HG03280 (cell line): ENCODE results near the gene DEFB131B.
A peak's percentile ranks its signal among the peaks of the same experiment; 100 is the strongest.
"Not testable (repeated sequence)": the region's sequence is repeated elsewhere in the genome, so short reads cannot be mapped to it uniquely, and the experiment has no call there.

Source experiments
- ATAC-seq: cut with Tn5 transposase; IDR thresholded peaks from one replicate; pipeline ENCODE4 v1.9.1; 2021; ENCODE audit warnings: mild to moderate bottlenecking, moderate library complexity; ENCODE audit not compliant: unreplicated experiment

The DEFB131B gene

GRCh38 chr11:71910775-71911174 is 32.5 kb downstream of the DEFB131B start:
- not testable (repeated sequence) for ATAC-seq

DNA sequence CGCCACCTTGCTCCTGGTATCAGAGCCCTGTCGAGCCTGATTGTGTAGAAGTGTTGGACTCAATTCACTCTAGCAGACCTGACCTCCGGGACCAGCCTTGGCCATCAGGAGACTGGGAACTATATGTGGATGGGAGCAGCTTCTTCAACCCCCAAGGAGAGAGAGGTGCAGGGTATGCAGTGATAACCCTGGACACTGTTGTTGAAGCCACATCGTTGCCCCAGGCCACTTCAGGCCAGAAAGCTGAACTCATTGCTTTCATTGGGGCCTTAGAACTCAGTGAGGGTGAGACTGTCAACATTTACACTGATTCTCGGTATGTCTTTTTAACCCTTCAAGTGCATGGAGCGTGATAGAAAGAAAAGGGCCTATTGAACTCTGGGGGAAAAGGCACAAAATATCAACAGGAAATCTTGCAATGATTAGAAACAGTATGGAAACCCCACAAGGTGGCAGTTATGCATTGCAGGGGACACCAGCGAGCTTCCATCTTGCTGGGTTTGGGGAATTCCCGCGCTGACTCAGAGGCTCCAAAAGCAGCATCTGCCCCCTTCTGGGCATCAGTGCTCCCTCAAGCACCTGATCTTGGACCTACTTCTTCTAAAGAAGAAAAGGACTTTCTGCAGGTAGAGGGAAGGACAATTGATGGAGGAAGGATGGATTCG is 33.2 kb downstream of the DEFB131B start:
- not testable (repeated sequence) for ATAC-seq

DNA sequence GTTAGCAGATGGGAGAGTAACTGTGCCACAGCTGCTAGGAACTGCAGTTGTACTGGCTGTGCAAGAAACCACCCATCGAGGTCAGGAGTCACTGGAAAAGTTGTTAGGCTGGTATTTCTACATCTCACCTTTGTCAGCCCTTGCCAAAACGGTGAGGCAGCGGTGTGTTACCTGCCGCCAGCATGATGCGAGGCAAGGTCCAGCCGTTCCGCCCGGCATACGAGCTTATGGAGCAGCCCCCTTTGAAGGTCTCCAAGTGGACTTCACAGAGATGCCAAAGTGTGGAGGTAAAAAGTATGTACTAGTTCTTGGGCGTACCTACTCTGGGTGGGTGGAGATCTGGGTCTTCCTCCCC is 33.7 kb downstream of the DEFB131B start:
- not testable (repeated sequence) for ATAC-seq

DNA sequence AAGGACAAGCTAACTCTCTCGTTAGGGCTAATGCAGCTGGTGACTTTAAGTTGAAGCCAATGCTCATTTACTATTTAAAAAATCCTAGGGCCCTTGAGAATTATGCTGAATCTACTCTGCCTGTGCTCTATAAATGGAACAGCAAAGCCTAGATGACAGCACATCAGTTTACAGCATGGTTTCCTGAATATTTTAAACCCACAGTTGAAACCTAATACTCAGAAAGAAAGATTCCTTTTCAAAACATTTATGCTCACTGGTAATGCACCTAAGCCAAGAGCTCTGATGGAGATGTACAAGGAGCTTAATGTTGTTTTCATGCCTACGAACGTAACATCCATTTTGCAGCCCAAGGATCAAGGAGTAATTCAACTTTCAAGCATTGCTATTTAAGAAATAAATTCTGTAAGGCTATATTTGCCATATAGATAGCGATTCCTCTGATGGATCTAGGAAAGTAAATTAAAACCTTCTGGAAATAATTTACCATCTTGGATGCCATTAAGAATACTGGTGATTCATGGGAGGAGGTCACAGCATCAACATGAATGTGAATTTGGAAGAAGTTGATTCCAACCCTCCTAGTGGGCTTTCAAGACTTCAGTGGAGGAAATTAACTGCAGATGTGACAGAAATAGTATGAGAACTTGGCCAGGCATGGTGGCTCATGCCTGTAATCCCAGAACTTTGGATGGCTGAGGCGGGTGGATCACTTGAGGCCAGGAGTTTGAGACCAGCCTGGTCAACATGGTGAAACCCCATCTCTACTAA is 35.7 kb downstream of the DEFB131B start:
- no peak for ATAC-seq

- ATAC-seq, result no peak
These were observed 36.5 kb downstream of the DEFB131B start for GRCh38 chr11:71914617-71915189.

DNA sequence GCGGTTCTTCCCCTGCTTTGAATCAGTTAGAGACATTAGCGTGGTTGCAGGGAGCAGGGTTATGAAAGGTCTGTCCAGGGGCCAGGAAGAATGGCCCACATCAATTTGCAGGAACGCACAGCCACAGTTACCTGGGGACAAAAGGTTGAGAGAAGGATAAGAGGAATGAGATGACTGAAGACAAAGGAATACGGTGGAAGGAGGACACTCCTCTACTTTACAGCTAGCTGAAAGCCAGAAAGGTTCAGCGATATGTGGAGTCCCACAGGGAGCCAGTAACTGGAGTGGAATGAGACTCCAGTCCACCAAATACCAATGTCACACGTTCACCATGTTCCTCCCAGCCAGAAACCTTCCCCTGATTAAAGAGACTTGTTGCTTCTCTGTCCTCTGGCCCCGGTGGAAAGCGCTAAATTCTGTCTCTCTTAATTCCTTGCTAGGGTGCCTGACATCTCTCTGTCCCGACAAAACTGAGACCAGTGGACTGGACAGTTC is 39.4 kb downstream of the DEFB131B start:
- no peak for ATAC-seq

DNA sequence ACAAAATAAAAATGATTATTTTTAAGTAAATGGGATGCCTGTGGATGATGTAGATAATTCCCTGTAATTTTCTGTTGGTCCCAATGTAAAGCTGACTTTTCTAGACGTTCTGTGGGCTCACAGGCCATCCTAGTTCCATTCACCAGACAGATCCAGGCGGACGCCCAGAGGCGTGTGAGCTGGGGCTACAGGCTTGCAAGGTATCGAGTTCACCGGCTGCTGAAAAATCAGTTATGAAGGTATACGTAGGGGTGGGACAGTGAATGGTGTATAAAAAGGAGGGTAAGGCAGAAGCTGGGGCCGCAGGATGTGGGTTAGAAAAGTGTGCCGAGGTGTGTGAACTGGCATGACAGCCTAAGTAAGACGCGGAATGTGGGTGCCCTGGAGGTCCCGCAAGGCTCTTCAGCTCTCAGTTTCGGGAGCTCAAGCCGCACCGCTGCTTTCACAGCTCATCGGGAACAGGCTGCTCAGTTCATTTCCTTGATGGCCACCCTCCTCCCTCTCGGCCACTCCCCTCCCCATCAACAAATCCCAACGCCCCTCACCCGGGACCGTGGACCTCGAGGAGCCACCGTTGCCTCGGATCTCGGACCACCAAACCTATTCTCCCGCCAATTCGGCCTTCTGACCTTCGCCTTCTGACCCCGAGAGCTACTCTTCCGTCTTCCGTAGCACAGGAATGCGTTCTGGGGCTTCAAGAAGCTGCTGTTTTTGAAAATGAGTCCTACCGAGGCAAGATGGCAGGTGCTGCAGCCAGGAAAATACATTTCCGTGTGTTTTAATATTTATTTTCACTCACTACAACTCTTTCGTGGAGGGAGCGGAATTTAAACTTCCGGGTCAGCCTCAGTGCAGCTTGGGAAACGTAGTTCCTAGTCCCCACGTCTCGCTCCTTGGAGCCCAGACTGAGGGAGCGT is 49.8 kb downstream of the DEFB131B start, which contains the start of gene XNDC1N:
Gene XNDC1N (minus strand): TSS at position 775 of the 917 bp plus-strand sequence. CDS start 5,241 bp downstream, outside the sequence.
- peak; percentile 78 for ATAC-seq

DNA sequence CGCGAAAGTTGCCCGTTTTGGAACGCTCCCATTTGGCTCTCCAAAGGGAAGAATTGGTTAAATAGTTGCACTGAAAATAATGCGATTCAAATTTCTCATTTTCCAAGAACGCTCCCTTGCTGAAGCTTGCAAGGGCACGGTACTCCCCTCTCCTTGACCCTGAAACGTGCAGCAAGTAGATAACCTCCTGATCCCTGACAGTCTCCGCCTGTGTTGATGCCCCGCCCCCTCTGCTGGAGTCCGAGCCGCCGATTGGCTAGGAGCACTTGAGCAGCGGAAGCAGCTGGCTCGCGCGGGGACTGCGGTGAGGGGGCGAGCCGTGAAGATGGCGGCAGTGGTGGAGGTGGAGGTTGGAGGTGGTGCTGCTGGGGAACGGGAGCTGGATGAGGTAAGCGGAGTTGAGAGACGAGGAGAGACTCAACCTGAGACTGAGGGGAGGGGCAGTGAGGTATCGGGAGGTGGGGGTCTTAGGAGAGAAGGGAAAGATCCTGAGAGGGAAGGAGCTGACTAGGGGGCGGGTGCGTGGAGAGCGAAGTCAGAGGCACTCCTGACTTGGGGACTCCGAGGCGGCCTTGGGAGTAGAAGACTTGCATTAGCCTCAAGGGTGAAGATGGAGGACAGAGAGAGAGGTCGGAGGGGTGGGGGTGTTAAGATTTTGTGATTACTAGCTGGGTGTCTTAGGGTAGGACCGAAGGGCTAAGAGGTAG is 50.6 kb downstream of the DEFB131B start, which contains the start of gene RNF121:
Gene RNF121 (plus strand): TSS at position 310 of the 707 bp plus-strand sequence. CDS start 16 bp downstream, at position 326.
- peak; percentile 91 for ATAC-seq

GRCh38 chr11:71929491-71929890 is 51.2 kb downstream of the DEFB131B start:
- no peak for ATAC-seq

DNA sequence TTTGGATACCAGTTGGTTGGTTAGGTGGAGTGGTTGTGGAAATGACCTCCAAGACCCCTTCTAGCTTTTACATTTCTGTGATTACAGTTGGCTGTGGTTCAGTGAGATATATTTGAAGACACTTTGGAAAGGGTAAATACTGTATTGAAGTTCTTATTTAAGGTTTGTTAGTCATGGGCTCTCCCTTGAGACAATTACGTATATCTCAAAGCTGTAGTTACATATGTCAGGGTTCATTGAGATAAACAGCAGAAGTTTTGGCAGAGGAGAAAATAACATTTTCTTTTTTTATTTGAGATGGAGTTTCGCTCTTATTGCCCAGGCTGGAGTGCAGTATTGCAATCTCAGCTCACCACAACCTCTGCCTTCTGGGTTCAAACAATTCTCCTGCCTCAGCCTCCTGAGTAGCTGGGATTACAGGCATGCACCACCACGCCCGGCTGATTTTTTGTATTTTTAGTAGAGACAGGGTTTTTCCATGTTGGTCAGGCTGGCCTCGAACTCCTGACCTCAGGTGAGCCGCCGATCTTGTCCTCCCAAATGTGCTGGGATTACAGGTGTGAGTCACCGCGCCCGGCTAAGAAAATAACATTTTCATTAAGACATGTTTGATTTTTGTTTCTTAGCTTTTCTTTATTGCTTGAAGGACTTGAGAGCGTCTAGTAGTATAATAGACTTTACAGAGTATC is 52.4 kb downstream of the DEFB131B start:
- no peak for ATAC-seq

- no peak for ATAC-seq
These were observed 53.0 kb downstream of the DEFB131B start for GRCh38 chr11:71931245-71931602.

- no peak for ATAC-seq
These were observed 55.1 kb downstream of the DEFB131B start for GRCh38 chr11:71933141-71933933.
